ENCODE measurements around the gene DLL3.
A peak's percentile ranks its signal among the peaks of the same experiment; 100 is the strongest.

The DLL3 gene

GRCh38 chr19:39516270-39516669 lies 17.5 kb downstream of the DLL3 start:
- H3K4me3 ChIP-seq (ENCODE audit: low read depth, low read length): no peak overlapping the region
- TF ChIP-seq CTCF (IDR thresholded peaks at IDR 0.05; ENCODE audit: insufficient read depth, low read depth, low read length, missing control alignments): no peak
- peak; percentile 42 for DNase-seq (ENCODE audit: low read depth)

GRCh38 chr19:39517432-39517831 lies 18.7 kb downstream of the DLL3 start:
- TF ChIP-seq CTCF (IDR thresholded peaks at IDR 0.05; ENCODE audit: insufficient read depth, low read depth, low read length, missing control alignments): no peak
- no peak overlapping the region for H3K4me3 ChIP-seq (ENCODE audit: low read depth, low read length)
- DNase-seq (ENCODE audit: low read depth): no peak

- no peak for TF ChIP-seq CTCF (IDR thresholded peaks at IDR 0.05; ENCODE audit: insufficient read depth, low read depth, low read length, missing control alignments)
- DNase-seq (ENCODE audit: low read depth): no peak
- no peak overlapping the region for H3K4me3 ChIP-seq (ENCODE audit: low read depth, low read length)
These were observed 19.7 kb downstream of the DLL3 start for GRCh38 chr19:39518458-39518857.

- no peak for TF ChIP-seq CTCF (IDR thresholded peaks at IDR 0.05; ENCODE audit: insufficient read depth, low read depth, low read length, missing control alignments)
- no peak overlapping the region for H3K4me3 ChIP-seq (ENCODE audit: low read depth, low read length)
- no peak for DNase-seq (ENCODE audit: low read depth)
These were observed 20.2 kb downstream of the DLL3 start for GRCh38 chr19:39518975-39519374.

- no peak overlapping the region for H3K4me3 ChIP-seq (ENCODE audit: low read depth, low read length)
- TF ChIP-seq CTCF (IDR thresholded peaks at IDR 0.05; ENCODE audit: insufficient read depth, low read depth, low read length, missing control alignments): no peak
- no peak for DNase-seq (ENCODE audit: low read depth)
These were observed 22.1 kb downstream of the DLL3 start for GRCh38 chr19:39520541-39521484.

- no peak overlapping the region for H3K4me3 ChIP-seq (ENCODE audit: low read depth, low read length)
- TF ChIP-seq CTCF (IDR thresholded peaks at IDR 0.05; ENCODE audit: insufficient read depth, low read depth, low read length, missing control alignments): no peak
- DNase-seq (ENCODE audit: low read depth): peak; percentile 35
These were observed 25.7 kb downstream of the DLL3 start for GRCh38 chr19:39524495-39524894.

Data from GM12865 (cell line).